ENCODE data around the gene OR4K2. TPM values are rescaled to one million over a fixed set of nuclear protein-coding genes. Genes with fewer than 3 reads are reported as not detected.

Gene OR4K2
- total RNA-seq, 2 donors from 2014 or later: not detected

GRCh38 chr14:19917955-19918518 lies 43.1 kb downstream of the OR4K2 start:
- DNase-seq (no peak), ATAC-seq (no peak)
- Histone ChIP-seq H3K4me1 (no peaks in the 10 kb centered on the region), H3K27ac (no peak overlapping the region), H3K36me3 (replicated peaks in 1 of 2; ENCODE audit: insufficient read depth in 1 of 2, low read depth in 2 of 2) (no peaks in the 10 kb centered on the region), H3K27me3 (no peaks in the 10 kb centered on the region), H3K9me3 (no peaks in the 10 kb centered on the region), H3K4me3 (no peak overlapping the region)
- intact Hi-C loops (cut with DNase I): no loop called here
- WGBS, 2 donors: 34 to 38% methylated on average over 1 of the region's 1 CpG
- TF ChIP-seq POLR2A (IDR thresholded peaks at IDR 0.05) (no peak), CTCF (IDR thresholded peaks at IDR 0.05) (no peak)

GRCh38 chr14:19918553-19919264 lies 43.8 kb downstream of the OR4K2 start:
- no peak for ATAC-seq
- Histone ChIP-seq H3K27me3 (no peaks in the 10 kb centered on the region), H3K4me1 (no peaks in the 10 kb centered on the region), H3K36me3 (replicated peaks in 1 of 2; ENCODE audit: insufficient read depth in 1 of 2, low read depth in 2 of 2) (no peaks in the 10 kb centered on the region), H3K4me3 (no peak overlapping the region), H3K27ac (no peak overlapping the region), H3K9me3 (no peaks in the 10 kb centered on the region)
- no peak for DNase-seq
- intact Hi-C loops (cut with DNase I): no loop called here
- 26 to 35% methylated on average over 4 of the region's 4 CpGs for WGBS, 2 donors
- TF ChIP-seq POLR2A (IDR thresholded peaks at IDR 0.05): no peak
- no peak for TF ChIP-seq CTCF (IDR thresholded peaks at IDR 0.05)

GRCh38 chr14:19920021-19920657 lies 45.2 kb downstream of the OR4K2 start, which contains the start of gene OR4K5:
Gene OR4K5, plus strand, starts transcription at chr14:19920607. Its CDS starts 0 bp downstream, at chr14:19920607.
- no peaks in the 10 kb centered on the region for H3K36me3 ChIP-seq (replicated peaks in 1 of 2; ENCODE audit: insufficient read depth in 1 of 2, low read depth in 2 of 2)
- no peak for TF ChIP-seq CTCF (IDR thresholded peaks at IDR 0.05)
- H3K27me3 ChIP-seq: no peaks in the 10 kb centered on the region
- DNase-seq (no peak), ATAC-seq (no peak)
- H3K27ac ChIP-seq: no peak within 1 kb of the TSS
- H3K4me1 ChIP-seq: no peaks in the 10 kb centered on the region
- no peak within 1 kb of the TSS for H3K4me3 ChIP-seq
- H3K9me3 ChIP-seq: no peaks in the 10 kb centered on the region
- intact Hi-C loops (cut with DNase I): no loop called here

- DNase-seq (no peak), ATAC-seq (no peak)
- Histone ChIP-seq H3K4me1 (no peaks in the 10 kb centered on the region), H3K4me3 (no peak within 1 kb of the TSS), H3K27ac (no peak within 1 kb of the TSS), H3K36me3 (replicated peaks in 1 of 2; ENCODE audit: insufficient read depth in 1 of 2, low read depth in 2 of 2) (no peaks in the 10 kb centered on the region), H3K9me3 (no peaks in the 10 kb centered on the region), H3K27me3 (no peaks in the 10 kb centered on the region)
- 32 to 53% methylated on average over 3 of the region's 3 CpGs for WGBS, 2 donors
- intact Hi-C loops (cut with DNase I): no loop called here
- TF ChIP-seq CTCF (IDR thresholded peaks at IDR 0.05): no peak
- TF ChIP-seq POLR2A (IDR thresholded peaks at IDR 0.05): no peak
These were observed 55.7 kb downstream of the OR4K2 start, which contains the start of gene OR4K1 for GRCh38 chr14:19930617-19931016. Gene OR4K1, plus strand, starts transcription at chr14:19930917. Its CDS starts 4,750 bp downstream, at chr14:19935667.

Other genes starting within 250 kb of the OR4K2 start
- gene OR11H2, start 161.3 kb upstream of the OR4K2 start, total RNA-seq: not detected
- gene OR4Q3, start 131.6 kb upstream of the OR4K2 start, total RNA-seq: not detected
- not detected for gene OR4M1, start 101.6 kb upstream of the OR4K2 start, total RNA-seq
- gene OR4N2, start 71.4 kb upstream of the OR4K2 start, total RNA-seq: not detected
- not detected for gene OR4K5, start 45.5 kb downstream of the OR4K2 start, total RNA-seq
- gene OR4K1, start 55.8 kb downstream of the OR4K2 start, total RNA-seq: not detected
- gene OR4K15, start 100.4 kb downstream of the OR4K2 start, total RNA-seq: not detected
- gene OR4Q2, start 127.0 kb downstream of the OR4K2 start, total RNA-seq: not detected
- gene OR4K14, start 144.2 kb downstream of the OR4K2 start, total RNA-seq: not detected
- not detected for gene OR4K13, start 160.9 kb downstream of the OR4K2 start, total RNA-seq
- not detected for gene OR4L1, start 184.9 kb downstream of the OR4K2 start, total RNA-seq
- not detected for gene OR4K17, start 235.6 kb downstream of the OR4K2 start, total RNA-seq

All from body of pancreas (tissue), 4 donors.